Measurements from ENCODE around the gene MTFR2.
A peak's percentile ranks its signal among the peaks of the same experiment; 100 is the strongest.

Gene MTFR2

DNA sequence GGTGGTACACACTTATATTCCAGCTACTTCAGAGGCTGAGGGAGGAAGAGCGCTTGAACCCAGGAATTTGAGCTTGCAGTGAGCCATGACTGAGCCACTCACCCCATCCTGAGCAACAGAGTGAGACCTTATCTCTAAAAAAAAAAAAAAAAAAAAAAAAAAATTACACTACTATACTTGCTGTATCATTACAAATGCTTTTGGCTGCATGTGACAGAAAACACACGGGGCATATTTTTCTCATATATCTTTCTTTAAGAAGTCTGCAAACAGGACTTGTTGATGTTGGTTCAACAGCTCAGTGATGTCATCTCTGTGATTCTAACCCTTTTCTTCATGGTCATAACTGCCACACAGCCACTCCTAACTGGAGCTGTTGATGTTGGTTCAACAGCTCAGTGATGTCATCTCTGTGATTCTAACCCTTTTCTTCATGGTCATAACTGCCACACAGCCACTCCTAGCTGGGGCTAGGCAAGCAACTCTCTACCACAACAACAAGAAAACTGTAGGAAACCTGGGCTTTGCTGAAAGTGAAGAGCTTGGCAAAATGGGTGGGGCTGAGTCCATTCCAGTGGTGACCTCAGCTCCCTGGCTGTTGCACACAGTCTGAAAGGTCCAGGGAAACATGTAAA, 19.8 kb downstream of the MTFR2 start:
- no peaks in the 10 kb centered on the region for H3K4me1 ChIP-seq (ENCODE audit: control insufficient read depth, insufficient read depth, low read length)
- ChIA-PET CTCF (interaction anchor here (0.6 to 2.1 kb wide), 6 partner anchors 87 to 1901 kb away, joined by 3 to 7 read pairs (median 5); no protein-coding TSS in a partner anchor), POLR2A (interaction anchor here (0.7 to 1.3 kb wide), 3 partner anchors 20 to 777 kb away, joined by 3 to 11 read pairs (median 5); partner anchors contain the start of gene MTFR2)
- no peak overlapping the region for H3K4me3 ChIP-seq (ENCODE audit: low read depth, low read length)
- H3K27ac ChIP-seq (ENCODE audit: extremely low read depth, low read depth, low read length): no peak overlapping the region
- peaks cover 7 to 20% of the 10 kb centered on the region in 2 experiments; a peak in 2 of 3 replicates for H3K36me3 ChIP-seq (ENCODE audit: control insufficient read depth in 2 of 2, insufficient read depth in 1 of 2, low read length in 2 of 2)
- no peaks in the 10 kb centered on the region for H3K9me3 ChIP-seq (ENCODE audit: control insufficient read depth, insufficient read depth, low read depth, low read length)
- TF ChIP-seq ZNF138 (tag by site-specific recombination; IDR thresholded peaks at IDR 0.05; ENCODE audit: borderline replicate concordance): no peak
- TF ChIP-seq ZEB2 (tag by site-specific recombination; IDR thresholded peaks at IDR 0.05): peak; percentile 62; the same call in 1 of the 2 replicates
- TF ChIP-seq ZNF16 (tag by site-specific recombination; IDR thresholded peaks at IDR 0.05; ENCODE audit: low read depth): no peak
- no peak for TF ChIP-seq ZNF843 (tag by site-specific recombination; IDR thresholded peaks at IDR 0.05)
- peak; percentile 89 for TF ChIP-seq SCRT1 (tag by site-specific recombination; IDR thresholded peaks at IDR 0.05; ENCODE audit: borderline replicate concordance)
- peak; percentile 16 for TF ChIP-seq SP2 (tag by site-specific recombination; IDR thresholded peaks at IDR 0.05)
- TF ChIP-seq ZNF366 (tag by site-specific recombination; conservative IDR thresholded peaks at IDR 0.05): peak; percentile 63
- TF ChIP-seq, protein P1, sequence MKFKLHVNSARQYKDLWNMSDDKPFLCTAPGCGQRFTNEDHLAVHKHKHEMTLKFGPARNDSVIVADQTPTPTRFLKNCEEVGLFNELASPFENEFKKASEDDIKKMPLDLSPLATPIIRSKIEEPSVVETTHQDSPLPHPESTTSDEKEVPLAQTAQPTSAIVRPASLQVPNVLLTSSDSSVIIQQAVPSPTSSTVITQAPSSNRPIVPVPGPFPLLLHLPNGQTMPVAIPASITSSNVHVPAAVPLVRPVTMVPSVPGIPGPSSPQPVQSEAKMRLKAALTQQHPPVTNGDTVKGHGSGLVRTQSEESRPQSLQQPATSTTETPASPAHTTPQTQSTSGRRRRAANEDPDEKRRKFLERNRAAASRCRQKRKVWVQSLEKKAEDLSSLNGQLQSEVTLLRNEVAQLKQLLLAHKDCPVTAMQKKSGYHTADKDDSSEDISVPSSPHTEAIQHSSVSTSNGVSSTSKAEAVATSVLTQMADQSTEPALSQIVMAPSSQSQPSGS (tag by site-specific recombination; IDR thresholded peaks at IDR 0.05; ENCODE audit: low read depth): peak; percentile 97
- peak; percentile 95 for TF ChIP-seq ZBTB21 (tag by site-specific recombination; IDR thresholded peaks at IDR 0.05)
- peak; percentile 98 for TF ChIP-seq ZNF629 (tag by site-specific recombination; IDR thresholded peaks at IDR 0.05)
- TF ChIP-seq, protein P2, sequence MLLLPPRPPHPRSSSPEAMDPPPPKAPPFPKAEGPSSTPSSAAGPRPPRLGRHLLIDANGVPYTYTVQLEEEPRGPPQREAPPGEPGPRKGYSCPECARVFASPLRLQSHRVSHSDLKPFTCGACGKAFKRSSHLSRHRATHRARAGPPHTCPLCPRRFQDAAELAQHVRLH (tag by site-specific recombination; IDR thresholded peaks at IDR 0.05): no peak
- TF ChIP-seq MZF1 (tag by site-specific recombination; IDR thresholded peaks at IDR 0.05; ENCODE audit: borderline replicate concordance): no peak
- TF ChIP-seq, protein P3, sequence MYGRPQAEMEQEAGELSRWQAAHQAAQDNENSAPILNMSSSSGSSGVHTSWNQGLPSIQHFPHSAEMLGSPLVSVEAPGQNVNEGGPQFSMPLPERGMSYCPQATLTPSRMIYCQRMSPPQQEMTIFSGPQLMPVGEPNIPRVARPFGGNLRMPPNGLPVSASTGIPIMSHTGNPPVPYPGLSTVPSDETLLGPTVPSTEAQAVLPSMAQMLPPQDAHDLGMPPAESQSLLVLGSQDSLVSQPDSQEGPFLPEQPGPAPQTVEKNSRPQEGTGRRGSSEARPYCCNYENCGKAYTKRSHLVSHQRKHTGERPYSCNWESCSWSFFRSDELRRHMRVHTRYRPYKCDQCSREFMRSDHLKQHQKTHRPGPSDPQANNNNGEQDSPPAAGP (tag by site-specific recombination; IDR thresholded peaks at IDR 0.05): peak; percentile 58; the same call in 1 of the 2 replicates
- TF ChIP-seq ZNF501 (tag by site-specific recombination; IDR thresholded peaks at IDR 0.05): no peak
- TF ChIP-seq, protein P4, sequence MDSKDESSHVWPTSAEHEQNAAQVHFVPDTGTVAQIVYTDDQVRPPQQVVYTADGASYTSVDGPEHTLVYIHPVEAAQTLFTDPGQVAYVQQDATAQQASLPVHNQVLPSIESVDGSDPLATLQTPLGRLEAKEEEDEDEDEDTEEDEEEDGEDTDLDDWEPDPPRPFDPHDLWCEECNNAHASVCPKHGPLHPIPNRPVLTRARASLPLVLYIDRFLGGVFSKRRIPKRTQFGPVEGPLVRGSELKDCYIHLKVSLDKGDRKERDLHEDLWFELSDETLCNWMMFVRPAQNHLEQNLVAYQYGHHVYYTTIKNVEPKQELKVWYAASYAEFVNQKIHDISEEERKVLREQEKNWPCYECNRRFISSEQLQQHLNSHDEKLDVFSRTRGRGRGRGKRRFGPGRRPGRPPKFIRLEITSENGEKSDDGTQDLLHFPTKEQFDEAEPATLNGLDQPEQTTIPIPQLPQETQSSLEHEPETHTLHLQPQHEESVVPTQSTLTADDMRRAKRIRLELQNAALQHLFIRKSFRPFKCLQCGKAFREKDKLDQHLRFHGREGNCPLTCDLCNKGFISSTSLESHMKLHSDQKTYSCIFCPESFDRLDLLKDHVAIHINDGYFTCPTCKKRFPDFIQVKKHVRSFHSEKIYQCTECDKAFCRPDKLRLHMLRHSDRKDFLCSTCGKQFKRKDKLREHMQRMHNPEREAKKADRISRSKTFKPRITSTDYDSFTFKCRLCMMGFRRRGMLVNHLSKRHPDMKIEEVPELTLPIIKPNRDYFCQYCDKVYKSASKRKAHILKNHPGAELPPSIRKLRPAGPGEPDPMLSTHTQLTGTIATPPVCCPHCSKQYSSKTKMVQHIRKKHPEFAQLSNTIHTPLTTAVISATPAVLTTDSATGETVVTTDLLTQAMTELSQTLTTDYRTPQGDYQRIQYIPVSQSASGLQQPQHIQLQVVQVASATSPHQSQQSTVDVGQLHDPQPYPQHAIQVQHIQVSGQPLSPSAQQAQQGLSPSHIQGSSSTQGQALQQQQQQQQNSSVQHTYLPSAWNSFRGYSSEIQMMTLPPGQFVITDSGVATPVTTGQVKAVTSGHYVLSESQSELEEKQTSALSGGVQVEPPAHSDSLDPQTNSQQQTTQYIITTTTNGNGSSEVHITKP (tag by site-specific recombination; IDR thresholded peaks at IDR 0.05): peak; percentile 7; the same call in 1 of the 2 replicates
- no peak for TF ChIP-seq ZBTB8A (tag by site-specific recombination; IDR thresholded peaks at IDR 0.05)
- TF ChIP-seq ZNF660 (tag by site-specific recombination; IDR thresholded peaks at IDR 0.05): peak; percentile 68; the same call in 1 of the 2 replicates
- TF ChIP-seq ZNF600 (tag by site-specific recombination; IDR thresholded peaks at IDR 0.05): peak; percentile 90
- TF ChIP-seq ZNF394 (tag by site-specific recombination; IDR thresholded peaks at IDR 0.05; ENCODE audit: borderline replicate concordance): no peak; the same call in 1 of the 2 replicates
- TF ChIP-seq ZFP3 (tag by site-specific recombination; IDR thresholded peaks at IDR 0.05; ENCODE audit: low read depth): peak; percentile 36; the same call in 1 of the 2 replicates
- TF ChIP-seq ZNF423 (tag by site-specific recombination; IDR thresholded peaks at IDR 0.05): no peak
- no peak for TF ChIP-seq ZNF140 (tag by site-specific recombination; IDR thresholded peaks at IDR 0.05)
- 0 out of 2 replicates have a peak, but pooled peaks have one; percentile 33 for TF ChIP-seq KLF1 (tag by site-specific recombination; IDR thresholded peaks at IDR 0.05)
- no peak for TF ChIP-seq ZNF664 (tag by site-specific recombination; IDR thresholded peaks at IDR 0.05)
- TF ChIP-seq, protein P5, sequence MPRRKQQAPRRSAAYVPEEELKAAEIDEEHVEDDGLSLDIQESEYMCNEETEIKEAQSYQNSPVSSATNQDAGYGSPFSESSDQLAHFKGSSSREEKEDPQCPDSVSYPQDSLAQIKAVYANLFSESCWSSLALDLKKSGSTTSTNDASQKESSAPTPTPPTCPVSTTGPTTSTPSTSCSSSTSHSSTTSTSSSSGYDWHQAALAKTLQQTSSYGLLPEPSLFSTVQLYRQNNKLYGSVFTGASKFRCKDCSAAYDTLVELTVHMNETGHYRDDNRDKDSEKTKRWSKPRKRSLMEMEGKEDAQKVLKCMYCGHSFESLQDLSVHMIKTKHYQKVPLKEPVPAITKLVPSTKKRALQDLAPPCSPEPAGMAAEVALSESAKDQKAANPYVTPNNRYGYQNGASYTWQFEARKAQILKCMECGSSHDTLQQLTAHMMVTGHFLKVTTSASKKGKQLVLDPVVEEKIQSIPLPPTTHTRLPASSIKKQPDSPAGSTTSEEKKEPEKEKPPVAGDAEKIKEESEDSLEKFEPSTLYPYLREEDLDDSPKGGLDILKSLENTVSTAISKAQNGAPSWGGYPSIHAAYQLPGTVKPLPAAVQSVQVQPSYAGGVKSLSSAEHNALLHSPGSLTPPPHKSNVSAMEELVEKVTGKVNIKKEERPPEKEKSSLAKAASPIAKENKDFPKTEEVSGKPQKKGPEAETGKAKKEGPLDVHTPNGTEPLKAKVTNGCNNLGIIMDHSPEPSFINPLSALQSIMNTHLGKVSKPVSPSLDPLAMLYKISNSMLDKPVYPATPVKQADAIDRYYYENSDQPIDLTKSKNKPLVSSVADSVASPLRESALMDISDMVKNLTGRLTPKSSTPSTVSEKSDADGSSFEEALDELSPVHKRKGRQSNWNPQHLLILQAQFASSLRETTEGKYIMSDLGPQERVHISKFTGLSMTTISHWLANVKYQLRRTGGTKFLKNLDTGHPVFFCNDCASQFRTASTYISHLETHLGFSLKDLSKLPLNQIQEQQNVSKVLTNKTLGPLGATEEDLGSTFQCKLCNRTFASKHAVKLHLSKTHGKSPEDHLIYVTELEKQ (tag by site-specific recombination; IDR thresholded peaks at IDR 0.05; ENCODE audit: borderline replicate concordance): peak; percentile 22; the same call in 1 of the 2 replicates
- no peak for TF ChIP-seq ZNF596 (tag by site-specific recombination; IDR thresholded peaks at IDR 0.05)
- peak; percentile 15 for TF ChIP-seq SETDB1 (IDR thresholded peaks at IDR 0.05; ENCODE audit: insufficient read length, low read length)
- no peak for TF ChIP-seq ZNF837 (tag by site-specific recombination; IDR thresholded peaks at IDR 0.05)
- TF ChIP-seq HOXC10 (CRISPR knock-in tag; IDR thresholded peaks at IDR 0.05): no peak
